Activated naive CD4-positive, alpha-beta T cell treated with Interleukin-2 at 50 U/mL for 16 hours (primary cell): Measurements from ENCODE around the gene COLGALT1.

Experiments used
- DNase-seq: peaks from one replicate; pipeline ENCODE4 v3.0.0-alpha.2; 2020

Gene COLGALT1

DNA sequence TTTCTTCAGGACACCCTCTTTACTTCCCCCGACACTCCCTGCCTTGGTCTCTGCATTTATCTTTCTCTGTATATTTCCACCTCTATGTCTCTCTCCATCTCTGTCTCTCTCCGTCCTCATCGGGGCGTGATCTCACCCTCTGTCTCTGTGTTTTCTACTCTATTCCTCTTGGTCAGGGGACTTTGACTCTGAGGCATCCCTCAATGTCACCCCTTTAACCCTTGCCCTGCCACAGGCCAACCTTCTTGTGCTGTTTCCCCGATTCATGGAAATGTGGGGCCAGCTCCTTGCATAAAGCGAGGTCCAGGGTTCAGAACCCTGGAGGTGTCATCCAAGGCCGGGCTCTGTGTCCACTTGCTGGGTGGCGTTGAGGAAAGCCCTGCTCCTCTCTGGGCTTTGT lies 46.8 kb downstream of the COLGALT1 start:
- no peak for DNase-seq

DNA sequence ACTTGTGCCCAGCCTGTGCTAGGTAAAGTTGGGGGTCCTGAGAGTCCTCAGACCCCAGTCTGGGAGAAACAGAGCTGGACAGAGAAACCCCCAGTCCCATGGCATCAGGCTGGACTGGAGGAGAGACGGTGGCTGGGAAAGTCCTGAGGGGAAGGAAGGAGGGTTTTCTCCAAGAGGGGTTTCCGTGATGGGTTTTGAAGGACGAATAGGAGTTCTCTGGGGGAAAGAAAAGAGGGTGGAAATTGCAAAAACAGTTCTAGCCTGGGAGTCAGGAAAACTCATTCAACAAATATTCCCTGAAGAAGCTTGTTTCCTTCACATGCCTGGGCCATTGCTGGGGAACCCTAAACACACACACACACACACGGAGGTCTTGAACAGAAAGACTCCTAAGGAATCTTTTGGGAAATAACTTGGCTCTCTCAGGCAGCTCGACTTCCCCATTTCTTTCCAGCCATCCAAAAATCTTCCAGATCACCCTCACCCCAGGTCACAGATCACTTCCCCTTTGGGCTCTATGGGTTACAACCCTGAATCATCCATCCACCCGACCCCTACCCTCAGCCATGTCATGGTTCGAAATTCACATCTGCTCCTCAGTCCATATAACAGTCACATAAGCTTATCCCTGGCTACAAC lies 47.5 kb downstream of the COLGALT1 start:
- DNase-seq, result no peak

DNA sequence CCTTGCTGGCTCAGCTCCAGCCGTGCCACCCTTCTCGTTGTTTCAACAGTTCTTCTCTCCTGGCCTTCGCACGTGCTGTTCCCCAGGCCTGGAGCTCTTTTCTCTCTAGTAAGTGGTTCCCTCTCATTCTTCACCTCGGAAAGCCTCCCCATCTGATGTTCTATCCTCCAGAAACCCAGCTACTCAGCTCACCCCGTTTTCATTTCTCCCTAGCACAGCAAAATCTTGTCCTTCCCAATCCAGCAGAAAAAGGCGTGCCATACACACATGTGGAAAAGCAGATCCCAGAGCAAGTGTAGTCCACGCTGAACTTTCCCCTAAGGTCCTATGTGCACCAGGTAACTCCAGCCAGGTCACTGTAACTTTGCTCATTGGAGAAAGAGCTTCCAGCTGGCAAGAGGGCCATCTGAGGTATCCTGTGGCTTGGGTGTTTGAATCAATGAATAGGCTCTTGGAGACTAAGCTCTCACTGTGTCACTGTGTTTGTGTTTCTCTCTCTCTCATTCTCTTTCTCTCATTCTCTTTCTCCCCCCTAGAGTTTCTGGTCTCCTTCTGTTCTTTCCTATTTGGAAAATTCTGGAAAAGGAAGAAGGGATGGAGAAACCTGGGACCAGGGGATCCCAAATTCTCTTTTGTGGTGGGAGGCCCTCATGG lies 49.0 kb downstream of the COLGALT1 start:
- DNase-seq, result no peak

DNA sequence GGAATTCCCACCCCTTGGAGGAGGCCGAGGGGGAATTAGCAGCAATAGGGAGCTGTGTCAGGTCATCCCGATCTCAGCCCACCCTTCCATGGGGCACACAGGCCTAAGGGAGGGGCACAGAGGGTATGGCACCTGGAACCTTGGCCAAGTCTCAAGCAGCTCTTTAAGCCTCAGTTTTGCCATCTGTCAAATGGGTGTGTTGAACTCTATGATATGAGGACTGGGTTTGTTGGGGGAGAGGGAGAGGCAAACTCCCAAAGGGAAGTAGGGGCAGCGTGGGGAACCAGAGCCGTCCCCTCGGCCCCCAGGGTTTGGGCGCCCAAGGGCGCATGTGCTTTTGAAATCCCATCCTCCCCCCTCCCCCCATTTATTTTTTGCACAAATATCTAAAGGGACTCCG lies 49.7 kb downstream of the COLGALT1 start:
- no peak for DNase-seq

DNA sequence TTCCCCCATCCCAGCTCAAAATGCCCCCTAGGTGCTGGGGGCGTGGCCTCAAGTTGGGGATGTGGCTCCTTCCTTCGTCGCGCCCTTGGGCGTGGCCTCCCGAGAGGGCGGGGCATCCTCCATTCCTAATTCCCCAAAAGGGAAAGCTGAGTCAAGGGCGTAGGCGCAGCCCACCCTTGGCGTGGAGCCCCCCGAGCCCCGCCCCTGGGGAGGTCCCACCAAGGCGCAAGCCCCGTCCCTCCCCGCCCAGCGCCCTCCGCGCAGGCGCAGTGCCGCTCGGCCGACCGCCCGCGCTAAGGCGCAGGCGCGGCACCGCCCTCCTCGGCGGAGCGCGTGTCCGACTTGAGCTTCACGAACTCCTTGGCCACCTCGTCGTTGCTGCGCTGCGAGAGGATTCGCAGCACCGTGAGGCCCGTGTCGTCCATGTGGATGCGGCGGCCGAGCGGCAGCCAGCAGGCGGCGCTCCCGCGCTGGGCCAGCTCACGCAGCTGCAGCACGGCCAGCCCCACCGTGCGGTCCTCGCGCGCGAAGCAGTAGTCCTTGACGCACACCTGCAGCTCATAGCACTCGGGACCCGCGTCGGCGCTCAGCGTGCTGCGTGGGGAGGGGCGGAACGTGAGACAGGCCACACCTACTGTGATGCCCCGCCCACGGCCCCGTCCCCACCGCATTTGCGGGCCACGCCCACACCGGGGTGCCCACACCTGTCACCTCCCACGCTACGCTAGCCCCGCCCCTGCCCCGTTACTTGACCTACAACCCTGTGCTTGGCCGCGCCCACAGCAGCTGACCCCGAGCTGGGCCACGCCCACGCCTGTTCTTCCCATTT lies 50.5 kb downstream of the COLGALT1 start:
- DNase-seq, result peak; percentile 78

DNA sequence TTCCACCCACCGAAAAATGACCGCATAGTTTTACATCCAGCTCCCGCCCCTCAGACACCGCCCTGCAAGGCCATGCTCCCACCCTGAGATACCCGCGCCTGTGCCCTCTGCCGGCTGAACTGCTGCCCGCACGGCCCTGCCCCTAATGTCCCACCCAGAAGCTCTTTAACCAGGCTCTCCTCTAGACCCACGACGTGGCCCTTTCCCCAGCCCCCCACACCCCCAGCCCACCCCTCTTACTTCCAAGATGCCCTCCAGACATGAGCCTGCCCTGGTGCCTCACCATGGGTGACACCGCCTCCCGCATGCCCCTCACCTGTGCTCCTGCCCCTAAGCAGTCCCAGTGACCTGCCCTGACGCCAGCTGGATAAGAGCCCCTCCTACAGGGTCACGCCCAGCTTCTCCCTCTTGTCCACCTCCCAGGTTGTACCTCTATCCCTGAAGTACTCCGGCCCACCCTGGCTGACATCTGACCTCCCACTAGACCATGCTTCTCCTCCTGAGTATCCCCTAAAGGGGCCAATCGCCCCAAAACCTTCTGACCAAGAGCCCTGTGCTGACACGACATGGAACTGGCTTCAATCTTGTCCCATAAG lies 51.2 kb downstream of the COLGALT1 start:
- DNase-seq, result no peak

DNA sequence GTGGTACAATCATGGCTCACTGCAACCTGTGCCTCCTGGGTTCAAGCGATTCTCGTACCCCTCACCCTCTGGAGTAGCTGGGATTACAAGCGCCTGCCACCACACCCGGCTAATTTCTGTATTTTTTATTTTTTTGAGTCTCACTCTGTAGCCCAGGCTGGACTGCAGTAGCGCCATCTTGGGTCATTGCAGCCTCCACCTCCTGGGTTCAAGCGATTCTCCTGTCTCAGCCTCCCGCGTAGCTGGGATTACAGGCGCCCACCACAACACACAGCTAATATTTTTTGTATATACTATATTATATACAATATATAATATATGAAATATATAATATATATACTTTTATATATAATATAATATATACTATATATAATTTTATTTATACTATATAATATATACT lies 52.5 kb downstream of the COLGALT1 start:
- no peak for DNase-seq

DNA sequence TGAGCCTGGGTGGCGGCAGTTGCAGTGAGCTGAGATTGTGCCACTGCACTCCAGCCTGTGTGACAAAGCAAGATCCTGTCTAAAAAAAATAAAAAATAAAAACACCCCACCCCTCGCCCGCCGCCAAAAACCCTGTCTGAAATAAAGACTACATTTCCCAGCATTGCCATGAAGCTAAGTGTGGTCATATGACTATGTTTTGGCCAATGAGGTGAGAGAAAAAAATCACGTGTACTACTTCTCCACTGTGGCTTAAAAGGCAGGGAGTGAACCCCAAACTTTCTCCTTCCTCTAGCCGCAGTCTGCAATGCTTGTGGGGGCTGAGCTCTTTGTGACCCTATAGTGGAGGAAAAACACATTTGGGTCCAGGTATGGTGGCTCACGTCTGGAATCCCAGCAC lies 54.9 kb downstream of the COLGALT1 start:
- no peak for DNase-seq

DNA sequence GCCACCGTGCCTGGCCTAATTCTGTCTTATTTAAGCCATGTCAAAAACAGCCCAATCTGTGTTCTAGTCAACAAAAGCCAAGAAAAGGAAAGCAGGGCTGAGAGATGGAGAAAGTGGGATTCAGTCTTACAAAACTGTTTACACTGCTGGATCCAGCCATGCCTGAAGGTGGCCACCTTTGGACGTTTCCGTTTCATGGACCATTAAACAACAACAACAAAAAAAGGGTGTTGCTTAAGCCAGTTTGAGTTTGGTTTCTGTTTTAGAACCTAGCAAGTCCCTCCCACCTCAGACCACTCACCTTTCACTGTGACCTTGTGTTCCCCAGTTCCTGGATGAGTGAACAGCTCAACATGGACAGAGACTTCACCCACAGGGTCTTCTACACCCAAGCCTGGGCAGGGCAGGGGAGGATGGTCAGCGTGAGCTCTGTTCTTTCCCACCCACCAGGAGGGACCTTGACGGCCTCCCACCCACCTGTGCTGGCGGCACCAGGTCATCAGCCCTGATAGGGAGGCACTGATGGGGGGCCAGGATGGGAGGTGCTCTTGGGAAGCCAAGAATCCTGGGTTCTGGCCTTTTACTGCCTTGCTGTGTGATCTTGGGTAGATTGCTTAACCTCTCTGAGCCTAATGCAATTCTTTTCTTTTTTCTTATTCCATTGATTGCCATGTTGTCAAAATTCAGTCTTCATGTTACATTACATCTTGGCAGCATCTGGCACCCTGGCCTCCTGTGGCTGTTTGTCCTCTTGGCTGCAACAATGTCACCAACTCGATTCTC lies 56.2 kb downstream of the COLGALT1 start:
- no peak for DNase-seq

DNA sequence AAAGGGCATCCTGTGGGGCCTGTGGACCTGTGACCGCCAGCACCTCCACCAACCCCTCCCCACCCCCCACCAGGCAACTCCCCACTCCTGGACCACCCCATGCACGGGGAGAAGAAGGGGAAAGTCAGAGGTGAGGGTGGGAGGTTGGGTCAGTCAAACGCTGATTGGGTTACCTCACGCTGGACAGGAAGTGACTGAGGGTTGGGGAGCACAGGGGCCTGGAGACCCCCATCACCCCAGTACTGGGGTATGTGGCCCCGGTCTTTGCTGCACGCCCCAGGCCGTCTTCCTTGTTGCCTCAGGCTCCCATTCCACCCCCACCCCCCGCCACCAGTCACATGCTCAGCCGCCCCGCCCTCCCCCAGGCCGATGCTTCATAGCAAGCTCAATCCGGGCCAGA lies 59.0 kb downstream of the COLGALT1 start:
- no peak for DNase-seq

DNA sequence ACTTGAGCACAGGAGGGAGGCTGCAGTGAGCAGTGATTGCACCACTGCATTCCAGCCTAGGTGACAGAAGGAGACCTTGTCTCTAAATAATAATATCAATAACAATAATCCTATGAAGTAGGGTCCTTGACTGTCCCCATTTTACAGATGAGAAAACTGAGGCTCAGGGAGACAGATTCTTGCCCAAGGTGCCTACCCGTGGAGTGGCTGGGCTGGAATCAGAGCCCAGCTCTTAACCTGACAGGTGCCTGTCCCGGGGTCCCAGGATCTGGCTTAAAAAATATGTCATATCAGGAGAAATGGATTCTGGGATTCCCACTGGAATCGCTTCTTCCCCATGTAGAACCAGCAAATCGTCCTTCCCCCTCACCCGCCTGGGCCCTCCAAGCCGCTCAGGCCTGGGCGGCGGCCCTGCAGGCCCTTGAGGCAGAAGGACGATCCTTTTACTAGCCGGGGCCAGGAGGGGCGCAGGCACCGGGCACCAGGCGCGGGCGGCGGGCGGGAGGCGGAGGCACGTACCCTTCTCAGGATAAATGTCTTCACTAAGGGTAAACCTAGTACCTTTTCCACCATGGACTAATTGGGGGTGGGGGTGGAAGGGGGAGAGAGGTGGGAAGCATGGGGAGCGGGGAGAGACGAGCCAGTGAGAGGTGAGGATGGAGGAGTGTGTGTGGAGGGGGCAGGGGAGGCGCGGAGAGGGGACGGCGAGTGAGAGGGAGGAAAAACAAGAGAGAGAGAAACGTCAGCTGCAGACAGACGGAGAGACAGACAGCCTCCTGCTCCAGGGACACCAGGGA lies 60.6 kb downstream of the COLGALT1 start:
- no peak for DNase-seq

DNA sequence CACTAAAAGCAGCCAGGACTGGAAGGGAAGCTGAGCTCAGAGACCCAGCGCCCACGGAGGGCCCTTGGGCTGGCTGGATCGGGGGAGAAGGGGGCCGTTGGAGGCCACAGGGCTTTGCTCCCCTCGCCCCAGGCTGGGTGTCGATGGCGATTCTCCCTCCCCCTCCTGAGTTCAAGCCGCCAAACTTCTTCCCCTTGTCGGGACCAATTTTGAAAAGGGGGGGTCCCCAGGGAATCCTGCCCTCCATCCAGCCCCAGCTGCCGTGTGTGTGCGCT lies 61.2 kb downstream of the COLGALT1 start:
- no peak for DNase-seq

DNA sequence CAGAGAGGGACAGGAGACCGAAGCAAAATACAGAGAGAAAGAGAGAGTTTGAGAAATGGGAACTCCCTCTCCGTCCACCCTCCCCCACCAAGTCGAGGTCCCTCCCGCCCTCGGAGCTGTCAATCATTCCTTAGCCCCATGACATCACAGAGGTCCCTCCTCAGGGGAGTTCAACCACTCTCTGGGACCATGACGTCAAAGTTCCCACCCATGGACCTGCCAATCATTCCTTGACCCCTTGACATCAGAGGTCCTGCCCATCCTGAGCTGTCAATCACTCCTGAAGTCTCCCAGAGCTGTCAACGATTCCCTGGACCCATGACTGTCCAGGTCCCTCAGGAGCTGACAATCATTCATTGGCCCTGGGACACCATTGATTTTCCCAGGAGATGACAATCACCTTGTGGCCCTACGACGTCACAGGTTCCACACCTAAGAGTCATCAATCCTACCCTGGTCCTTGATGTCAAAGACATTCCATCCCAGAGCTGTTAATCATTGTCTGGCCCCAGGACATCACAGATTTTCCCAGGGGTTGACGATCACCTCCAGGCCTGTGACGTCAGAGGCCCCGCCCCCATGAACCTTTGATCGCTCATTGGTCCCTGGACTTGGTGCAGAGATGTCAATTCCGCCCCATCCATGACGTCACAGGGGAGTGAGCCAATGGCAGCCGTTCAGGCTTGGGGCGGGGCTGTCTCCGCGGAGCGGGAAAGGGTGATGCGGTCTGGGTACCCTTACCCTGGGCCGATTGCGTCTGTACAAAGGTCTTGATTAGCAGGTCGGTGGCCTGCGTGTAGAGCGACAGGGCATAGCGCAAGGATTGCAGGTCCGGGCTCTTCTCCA lies 61.7 kb downstream of the COLGALT1 start:
- DNase-seq, result no peak

DNA sequence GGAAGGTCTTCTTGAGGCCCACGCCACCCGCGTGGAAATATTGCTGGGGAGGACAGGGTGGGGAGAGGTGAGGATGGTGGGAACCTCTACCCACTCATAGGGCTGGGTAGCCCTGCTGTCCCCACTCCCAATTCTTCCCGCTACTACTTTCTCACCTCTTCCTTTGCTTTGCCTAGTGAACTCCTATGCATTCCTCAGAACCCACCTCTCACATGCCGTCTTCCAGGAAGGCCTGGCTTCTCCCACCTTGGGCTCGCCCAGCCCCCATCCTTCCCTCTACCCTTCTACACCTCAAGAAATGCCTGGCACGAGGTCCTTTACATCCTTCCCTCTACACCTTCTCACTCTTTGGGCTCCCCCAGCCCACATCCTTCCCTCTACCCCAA lies 62.4 kb downstream of the COLGALT1 start:
- DNase-seq, result no peak

DNA sequence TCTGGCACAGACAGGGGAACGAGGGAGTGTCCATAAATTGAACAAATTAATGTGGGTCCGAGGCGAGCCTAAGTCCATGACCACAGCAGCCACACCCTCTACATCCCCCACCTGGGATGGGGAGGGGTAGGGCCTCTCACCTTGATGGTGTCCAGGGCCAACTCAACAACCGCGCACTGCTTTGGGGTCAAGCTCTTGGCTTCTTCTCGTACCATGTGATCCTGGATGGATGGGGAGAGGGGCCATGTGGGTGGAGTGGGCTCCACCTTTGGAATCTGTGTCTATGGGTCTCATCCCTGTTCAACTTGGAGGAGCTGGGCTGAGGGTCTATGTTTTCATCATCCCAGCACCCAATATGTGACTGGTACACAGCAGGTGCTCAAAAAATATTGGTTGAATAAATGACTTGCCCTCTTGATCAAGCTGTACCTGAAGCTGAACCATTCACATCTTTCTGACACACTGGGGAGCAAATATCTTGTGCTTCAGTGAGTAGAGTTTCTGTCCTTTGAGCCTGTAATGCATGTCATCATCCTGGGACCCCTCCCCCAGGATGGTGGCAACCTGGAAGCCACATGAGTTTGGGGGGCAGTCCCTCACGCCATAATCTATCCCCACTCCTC lies 62.9 kb downstream of the COLGALT1 start:
- DNase-seq, result no peak

DNA sequence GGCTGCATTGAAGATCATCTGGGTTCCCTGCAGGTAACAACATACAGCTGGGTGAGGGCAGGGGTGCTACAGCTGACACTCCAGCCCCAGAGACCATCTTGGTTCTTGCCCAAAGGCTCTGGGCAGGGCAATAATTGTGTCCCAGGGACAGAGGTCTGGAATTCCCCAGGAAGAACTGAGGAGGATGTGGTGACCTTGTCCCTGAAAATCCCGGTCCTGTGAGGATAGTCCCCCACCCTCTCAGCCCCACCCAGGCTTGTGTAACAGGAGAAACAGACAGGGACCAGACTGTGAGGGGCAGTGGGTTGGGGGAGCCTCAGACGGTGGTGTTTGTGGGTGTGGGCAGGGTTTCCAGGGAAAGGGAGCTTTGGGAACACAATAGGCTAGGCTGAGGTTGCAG lies 63.5 kb downstream of the COLGALT1 start:
- no peak for DNase-seq

DNA sequence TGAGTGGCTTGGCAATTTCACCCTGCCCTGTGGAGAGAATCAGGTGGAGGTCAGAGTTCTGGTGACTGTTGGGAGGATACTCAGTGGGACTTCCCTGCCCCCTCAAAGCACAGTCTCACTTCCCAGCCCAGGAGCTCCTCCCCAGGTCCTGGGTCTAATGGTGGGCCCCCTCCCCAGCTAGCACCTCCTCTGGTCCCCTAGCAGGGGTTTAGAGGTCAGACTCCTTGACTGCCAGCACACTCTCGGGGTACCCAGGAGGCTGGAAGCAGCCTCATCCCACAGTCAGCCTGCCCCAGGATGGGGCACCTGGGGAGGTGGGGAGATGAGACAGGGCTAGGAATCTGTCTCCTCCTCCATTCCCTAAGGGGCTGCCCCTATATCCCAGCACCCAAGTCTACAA lies 65.2 kb downstream of the COLGALT1 start:
- no peak for DNase-seq

DNA sequence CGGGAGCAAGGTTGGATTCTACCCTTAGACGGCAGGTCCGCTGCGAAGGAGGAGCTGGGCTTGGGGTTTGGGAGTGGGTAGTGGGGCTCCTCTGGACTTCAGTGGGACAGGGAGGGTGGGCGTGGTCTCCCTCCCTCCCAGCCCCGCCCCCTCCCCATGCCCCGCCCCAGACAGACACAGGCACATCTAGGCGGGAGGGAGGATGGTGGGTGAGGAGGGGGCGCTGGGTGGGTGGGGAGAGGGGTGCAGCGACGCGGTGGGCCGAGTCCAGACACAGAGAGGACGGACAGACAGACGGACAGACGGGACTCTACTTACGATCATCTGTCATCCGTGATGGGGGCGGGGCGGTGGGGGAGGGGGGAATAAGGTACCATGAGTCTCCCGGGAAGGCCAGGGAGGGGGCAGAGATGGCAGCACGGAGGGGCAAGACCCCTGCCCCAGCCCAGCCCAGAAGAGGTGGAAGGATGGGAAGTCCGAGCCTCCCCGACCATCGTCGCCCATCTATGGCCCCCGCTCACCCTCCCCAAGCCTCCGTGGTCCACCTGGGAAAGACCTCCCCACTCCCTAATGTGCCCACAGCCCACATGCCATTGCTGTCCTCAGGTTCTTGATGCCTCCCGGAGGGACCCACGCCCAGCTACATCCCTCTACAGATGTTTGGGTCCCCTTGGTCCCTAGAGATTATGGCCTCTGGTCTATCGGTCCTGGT lies 67.9 kb downstream of the COLGALT1 start:
- DNase-seq, result no peak

DNA sequence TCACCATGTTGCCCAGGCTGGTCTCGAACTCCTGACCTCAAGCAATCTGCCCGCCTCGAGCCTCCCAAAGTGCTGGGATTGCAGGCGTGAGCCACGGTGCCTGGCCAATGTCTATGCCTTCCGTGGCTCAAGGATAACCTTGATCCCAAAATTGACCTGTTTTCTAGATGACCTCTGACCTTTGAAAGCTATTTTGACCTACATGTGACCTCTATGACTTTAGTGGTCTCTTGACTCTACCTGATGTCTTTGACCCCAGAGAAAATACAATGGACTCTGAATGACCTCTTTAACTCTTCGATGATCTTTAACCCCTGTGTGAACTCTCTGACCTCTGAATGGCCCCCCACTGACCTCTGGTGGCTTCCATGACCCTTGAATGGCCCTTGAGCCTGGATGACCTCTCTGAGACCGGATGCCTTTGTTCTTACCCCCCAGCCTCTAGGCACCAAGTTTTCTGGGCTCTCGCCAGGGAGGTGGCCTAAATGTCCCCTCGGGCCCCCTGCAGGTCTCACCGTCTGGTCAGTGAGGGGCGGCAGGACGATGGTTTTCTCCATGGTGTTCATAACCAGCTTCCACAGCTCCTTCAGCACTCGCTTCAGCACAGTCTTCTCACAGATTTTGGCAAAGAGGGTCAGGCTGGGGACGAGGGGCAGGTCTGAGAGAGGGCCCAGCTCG lies 69.0 kb downstream of the COLGALT1 start:
- no peak for DNase-seq

DNA sequence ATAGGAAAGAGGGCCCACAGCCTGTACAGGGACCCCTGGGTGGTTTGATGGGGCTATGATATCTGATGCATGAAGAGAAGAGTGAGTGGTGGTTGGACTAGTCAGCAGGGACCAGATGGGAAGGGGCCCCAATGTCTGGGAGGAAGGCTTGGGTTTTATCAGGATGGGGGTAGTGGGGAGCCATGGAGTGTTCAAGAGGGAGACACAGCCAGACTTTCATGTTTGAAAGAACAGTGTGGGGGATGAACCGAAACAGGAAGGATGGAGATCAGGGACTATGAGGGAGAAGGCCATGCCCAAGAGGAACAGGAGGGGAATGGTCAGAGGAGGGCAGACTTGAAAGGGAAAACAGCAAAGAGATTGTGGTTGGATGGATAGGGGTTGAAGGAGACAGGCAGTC lies 69.6 kb downstream of the COLGALT1 start:
- no peak for DNase-seq
